Measurements from ENCODE around the gene ANKRD34A. TPM values are rescaled to one million over a fixed set of nuclear protein-coding genes. Genes with fewer than 3 reads are reported as not detected.

Gene ANKRD34A
- total RNA-seq (4.3 and 5.7 TPM in 2 replicates), polyA plus RNA-seq (2.7 and 5.4 TPM in 2 replicates)

- peak; percentile 91 to 97 for DNase-seq (ENCODE audit: low read depth in 1 of 2, low spot score in 1 of 2)
- Histone ChIP-seq H3K9me3 (ENCODE audit: low read depth) (no peaks in the 10 kb centered on the region), H3K27me3 (no peaks in the 10 kb centered on the region), H3K27ac (peak within 1 kb of the TSS; percentile 84), H3K4me3 (peak within 1 kb of the TSS; percentile 60), H3K4me1 (ENCODE audit: low read depth) (peaks cover 27% of the 10 kb centered on the region), H3K36me3 (no peaks in the 10 kb centered on the region)
- TF ChIP-seq CTCF (IDR thresholded peaks at IDR 0.05; ENCODE audit: low read depth, low read length): no peak
Measured at GRCh38 chr1:145964328-145965118, at the start of gene ANKRD34A, which contains the start of gene POLR3GL. TSS of gene ANKRD34A (minus strand) at chr1:145964575. CDS start at chr1:145961759, 2,816 bp downstream. TSS of gene POLR3GL (plus strand) at chr1:145964690. CDS start at chr1:145974866, 10,176 bp downstream.

- no peak overlapping the region for H3K27ac ChIP-seq
- no peaks in the 10 kb centered on the region for H3K36me3 ChIP-seq
- no peak for DNase-seq (ENCODE audit: low read depth in 1 of 2, low spot score in 1 of 2)
- H3K4me3 ChIP-seq: no peak overlapping the region
- H3K4me1 ChIP-seq (ENCODE audit: low read depth): no peaks in the 10 kb centered on the region
- no peak for TF ChIP-seq CTCF (IDR thresholded peaks at IDR 0.05; ENCODE audit: low read depth, low read length)
- no peaks in the 10 kb centered on the region for H3K9me3 ChIP-seq (ENCODE audit: low read depth)
- H3K27me3 ChIP-seq: peaks cover 23% of the 10 kb centered on the region
Measured at GRCh38 chr1:146013559-146013922, 49.2 kb upstream of the ANKRD34A start.

- H3K36me3 ChIP-seq: no peaks in the 10 kb centered on the region
- no peak overlapping the region for H3K27ac ChIP-seq
- peaks cover 17% of the 10 kb centered on the region for H3K27me3 ChIP-seq
- no peaks in the 10 kb centered on the region for H3K9me3 ChIP-seq (ENCODE audit: low read depth)
- H3K4me3 ChIP-seq: no peak overlapping the region
- no peaks in the 10 kb centered on the region for H3K4me1 ChIP-seq (ENCODE audit: low read depth)
- TF ChIP-seq CTCF (IDR thresholded peaks at IDR 0.05; ENCODE audit: low read depth, low read length): peak; percentile 70
- DNase-seq (ENCODE audit: low read depth in 1 of 2, low spot score in 1 of 2): peak; percentile 64 to 83
Measured at GRCh38 chr1:146012703-146013558, 48.6 kb upstream of the ANKRD34A start.

GRCh38 chr1:146010126-146010738 lies 45.9 kb upstream of the ANKRD34A start:
- no peak for DNase-seq (ENCODE audit: low read depth in 1 of 2, low spot score in 1 of 2)
- Histone ChIP-seq H3K27ac (no peak overlapping the region), H3K36me3 (no peaks in the 10 kb centered on the region), H3K4me3 (no peak overlapping the region), H3K4me1 (ENCODE audit: low read depth) (no peaks in the 10 kb centered on the region), H3K9me3 (ENCODE audit: low read depth) (no peaks in the 10 kb centered on the region), H3K27me3 (no peaks in the 10 kb centered on the region)
- no peak for TF ChIP-seq CTCF (IDR thresholded peaks at IDR 0.05; ENCODE audit: low read depth, low read length)

GRCh38 chr1:146007489-146008133 lies 43.2 kb upstream of the ANKRD34A start:
- no peaks in the 10 kb centered on the region for H3K36me3 ChIP-seq
- DNase-seq (ENCODE audit: low read depth in 1 of 2, low spot score in 1 of 2): no peak
- H3K4me1 ChIP-seq (ENCODE audit: low read depth): no peaks in the 10 kb centered on the region
- H3K27ac ChIP-seq: no peak overlapping the region
- H3K27me3 ChIP-seq: no peaks in the 10 kb centered on the region
- TF ChIP-seq CTCF (IDR thresholded peaks at IDR 0.05; ENCODE audit: low read depth, low read length): no peak
- H3K9me3 ChIP-seq (ENCODE audit: low read depth): no peaks in the 10 kb centered on the region
- no peak overlapping the region for H3K4me3 ChIP-seq

All from cardiac muscle cell (in vitro differentiated cells and primary cell).